ENCODE results near the gene ROR2. TPM values are rescaled to one million over a fixed set of nuclear protein-coding genes. Genes with fewer than 3 reads are reported as not detected.

The ROR2 gene
- total RNA-seq, 1 experiment from 2014 or later = 2.7 TPM

DNA sequence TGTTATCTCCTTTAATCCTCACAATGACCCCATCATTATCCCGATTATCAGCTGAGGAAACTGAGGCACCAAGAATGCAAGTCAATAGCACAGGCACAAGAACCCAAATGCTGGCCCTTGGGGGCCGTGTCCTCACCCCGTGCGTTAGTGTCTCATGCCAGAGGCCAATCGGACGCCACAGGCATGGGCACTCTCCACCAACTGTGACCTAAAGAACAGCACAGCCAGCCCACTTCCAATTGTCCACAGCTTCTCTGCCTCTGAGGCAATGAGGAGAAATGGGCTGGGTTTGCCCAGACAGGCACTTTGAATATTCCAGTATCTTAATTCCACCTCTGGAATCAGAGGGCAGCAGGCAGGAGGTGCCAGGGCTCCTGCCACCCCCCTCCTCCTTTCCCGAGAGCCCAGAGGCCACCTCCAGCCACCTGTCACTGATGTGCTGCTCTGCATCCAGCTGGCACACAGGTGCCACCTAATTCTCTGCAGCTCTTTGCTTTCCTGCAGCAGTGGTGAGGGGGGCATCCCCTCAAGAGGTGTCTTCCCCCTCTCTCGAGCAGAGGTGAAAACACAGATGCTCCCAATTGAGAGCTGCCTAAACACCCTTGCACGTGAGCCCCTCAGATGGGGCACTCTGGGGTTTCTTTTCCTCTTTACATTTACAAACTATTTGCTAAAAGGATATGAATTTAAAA lies 107.5 kb downstream of the ROR2 start:
- no peak overlapping the region for H2BK20ac ChIP-seq (ENCODE audit: low read depth, low read length, poor library complexity, severe bottlenecking)
- H2AFZ ChIP-seq (ENCODE audit: low read length) = no peak overlapping the region
- H3K79me2 ChIP-seq (ENCODE audit: insufficient read depth, low read length) = no peaks in the 10 kb centered on the region
- no peak overlapping the region for H2BK5ac ChIP-seq (ENCODE audit: insufficient read length, low read length)
- no CpG with 5 or more reads among the region's 9 CpGs for WGBS (ENCODE audit: extremely low coverage, insufficient read length, low lambda C conversion rate)
- Mint-ChIP-seq H3K9me3 (no peaks in the 10 kb centered on the region), H3K27me3 (ENCODE audit: low read depth) (no peaks in the 10 kb centered on the region), H3K36me3 (ENCODE audit: insufficient read depth in 1 of 3, low read depth in 3 of 3) (no peaks in the 10 kb centered on the region; a peak in 1 of 7 replicates), H3K27ac (no peak overlapping the region), H3K4me3 (no peak overlapping the region), H3K4me1 (peaks cover 13 to 23% of the 10 kb centered on the region in 2 experiments)
- H3T11ph ChIP-seq (ENCODE audit: low read length) = no peak overlapping the region
- no peak overlapping the region for H3K23ac ChIP-seq (ENCODE audit: insufficient read length, low read depth, low read length)
- no peaks in the 10 kb centered on the region for H4K20me1 ChIP-seq (ENCODE audit: control insufficient read depth, insufficient read depth, insufficient read length)
- H3K4me1 ChIP-seq (ENCODE audit: insufficient read depth, low read length) = no peaks in the 10 kb centered on the region
- H3K4ac ChIP-seq (ENCODE audit: low read depth, low read length) = no peak overlapping the region
- H3K18ac ChIP-seq (ENCODE audit: insufficient read length, low read depth, low read length) = no peak overlapping the region
- no peak overlapping the region for H2BK15ac ChIP-seq (ENCODE audit: low read depth, low read length)
- no peak overlapping the region for H3K27ac ChIP-seq (ENCODE audit: insufficient read length, low read depth, low read length)
- H3K56ac ChIP-seq (ENCODE audit: insufficient read length, low read depth, low read length) = no peak overlapping the region
- H3K14ac ChIP-seq (ENCODE audit: insufficient read depth, low read length) = no peak overlapping the region
- no peaks in the 10 kb centered on the region for H3K23me2 ChIP-seq (ENCODE audit: insufficient read length, low read depth, low read length, poor library complexity, severe bottlenecking)
- no peak overlapping the region for H2BK12ac ChIP-seq (ENCODE audit: insufficient read length, low read depth, low read length)
- DNase-seq = no peak
- no peak overlapping the region for H3K4me2 ChIP-seq (ENCODE audit: insufficient read depth, insufficient read length, low read length)
- H3K9me3 ChIP-seq (ENCODE audit: control insufficient read depth, low read depth, low read length) = no peaks in the 10 kb centered on the region
- TF ChIP-seq, protein P1, sequence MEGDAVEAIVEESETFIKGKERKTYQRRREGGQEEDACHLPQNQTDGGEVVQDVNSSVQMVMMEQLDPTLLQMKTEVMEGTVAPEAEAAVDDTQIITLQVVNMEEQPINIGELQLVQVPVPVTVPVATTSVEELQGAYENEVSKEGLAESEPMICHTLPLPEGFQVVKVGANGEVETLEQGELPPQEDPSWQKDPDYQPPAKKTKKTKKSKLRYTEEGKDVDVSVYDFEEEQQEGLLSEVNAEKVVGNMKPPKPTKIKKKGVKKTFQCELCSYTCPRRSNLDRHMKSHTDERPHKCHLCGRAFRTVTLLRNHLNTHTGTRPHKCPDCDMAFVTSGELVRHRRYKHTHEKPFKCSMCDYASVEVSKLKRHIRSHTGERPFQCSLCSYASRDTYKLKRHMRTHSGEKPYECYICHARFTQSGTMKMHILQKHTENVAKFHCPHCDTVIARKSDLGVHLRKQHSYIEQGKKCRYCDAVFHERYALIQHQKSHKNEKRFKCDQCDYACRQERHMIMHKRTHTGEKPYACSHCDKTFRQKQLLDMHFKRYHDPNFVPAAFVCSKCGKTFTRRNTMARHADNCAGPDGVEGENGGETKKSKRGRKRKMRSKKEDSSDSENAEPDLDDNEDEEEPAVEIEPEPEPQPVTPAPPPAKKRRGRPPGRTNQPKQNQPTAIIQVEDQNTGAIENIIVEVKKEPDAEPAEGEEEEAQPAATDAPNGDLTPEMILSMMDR (conservative IDR thresholded peaks at IDR 0.05) = no peak
- H3K27me3 ChIP-seq (ENCODE audit: insufficient read depth, low read length) = no peaks in the 10 kb centered on the region
- no peak overlapping the region for H2AK5ac ChIP-seq (ENCODE audit: insufficient read length, low read length)
- H2BK120ac ChIP-seq (ENCODE audit: low read depth, low read length, poor library complexity, severe bottlenecking) = no peak overlapping the region
- H4K8ac ChIP-seq (replicated peaks; ENCODE audit: insufficient read length, low read depth, low read length) = no peak overlapping the region
- no peak overlapping the region for H4K5ac ChIP-seq (ENCODE audit: insufficient read length, low read depth, low read length)
- no peak overlapping the region for H4K91ac ChIP-seq (ENCODE audit: insufficient read length, low read depth, low read length)
- no peaks in the 10 kb centered on the region for H3K79me1 ChIP-seq (ENCODE audit: insufficient read depth, low read depth, low read length, poor library complexity, severe bottlenecking)
- H3K9ac ChIP-seq (ENCODE audit: extremely low read depth, insufficient read length, low read length) = no peak overlapping the region
